Smooth muscle cell (in vitro differentiated cells): Measurements from ENCODE around the gene C8G. TPM values are rescaled to one million over a fixed set of nuclear protein-coding genes. Genes with fewer than 3 reads are reported as not detected.

Experiments used
- DNase-seq: peaks from one replicate; lab custom pipeline; 2025; ENCODE audit not compliant: unreplicated experiment; lab: John Stamatoyannopoulos, UW
- H2AFZ ChIP-seq: fragments of 200-600 bp; sonication (generic); 2 replicates; pipeline ENCODE4 v1.6.0; 2016; ENCODE audit warnings: antibody characterized with exemption, low read depth, mild to moderate bottlenecking
- H3F3A ChIP-seq: fragments of 200-600 bp; sonication (generic); 2 replicates; pipeline ENCODE4 v1.6.0; 2017; ENCODE audit warnings: antibody characterized with exemption, low read depth
- H3K27ac ChIP-seq: fragments of 200-600 bp; sonication (generic); 2 replicates; pipeline ENCODE4 v1.5.1; 2016; ENCODE audit warnings: low read depth, mild to moderate bottlenecking
- H3K27me3 ChIP-seq: fragments of 200-600 bp; sonication (generic); 2 replicates; pipeline ENCODE4 v1.6.1; 2016; ENCODE audit warnings: low read depth, mild to moderate bottlenecking
- H3K36me3 ChIP-seq: fragments of 200-600 bp; sonication (generic); 2 replicates; pipeline ENCODE4 v1.5.1; 2016; ENCODE audit warnings: low read depth
- H3K4me1 ChIP-seq: fragments of 200-600 bp; sonication (generic); 2 replicates; pipeline ENCODE4 v1.5.1; 2016; ENCODE audit warnings: low read depth
- H3K4me2 ChIP-seq: fragments of 200-600 bp; sonication (generic); 2 replicates; pipeline ENCODE4 v1.6.0; 2016; ENCODE audit warnings: mild to moderate bottlenecking
- H3K4me3 ChIP-seq: fragments of 200-600 bp; sonication (generic); 2 replicates; pipeline ENCODE4 v1.5.1; 2016; ENCODE audit warnings: mild to moderate bottlenecking
- H3K79me2 ChIP-seq: fragments of 200-600 bp; sonication (generic); 2 replicates; pipeline ENCODE4 v1.6.0; 2016; ENCODE audit warnings: low read depth, mild to moderate bottlenecking
- H3K9ac ChIP-seq: fragments of 200-600 bp; sonication (generic); 2 replicates; pipeline ENCODE4 v1.6.0; 2016; ENCODE audit warnings: low read depth
- H3K9me3 ChIP-seq: fragments of 200-600 bp; sonication (generic); replicated peaks from 2 replicates; pipeline ENCODE4 v1.5.1; 2016; ENCODE audit warnings: low read depth
- H4K20me1 ChIP-seq: fragments of 200-600 bp; sonication (generic); 2 replicates; pipeline ENCODE4 v1.6.0; 2016; ENCODE audit warnings: low read depth
- CTCF ChIP-seq: fragments of 200-600 bp; sonication (generic); IDR thresholded peaks from 2 replicates; pipeline ENCODE4 v1.5.1; 2017; ENCODE audit warnings: borderline replicate concordance, mild to moderate bottlenecking, antibody characterized with exemption; ENCODE audit not compliant: insufficient read depth, poor library complexity, severe bottlenecking
- WGBS: methylation state at CpG from one replicate; pipeline ENCODE4 v1.1.7; 2016; ENCODE audit warnings: low lambda C conversion rate; 5-methylcytosine and 5-hydroxymethylcytosine counted together
- polyA plus RNA-seq: library from polyadenylated mRNA; unstranded; fragments of >200 nt; fragmentation: Nextera tagmentation; extraction: Ambion mirVana; gene quantifications from 2 replicates; pipeline ENCODE4 v1.2.1, GENCODE V29; 2016
- total RNA-seq: library from RNA; depleted of rRNA; stranded (reverse); fragments of >200 nt; gene quantifications from 2 replicates; pipeline ENCODE4 v1.2.3, GENCODE V29; 2014

The C8G gene
- total and polyA plus RNA-seq, 2 experiments from 2014 or later = 1.4 TPM; not detected in 1

- H3K79me2 ChIP-seq = peaks cover 19% of the 10 kb centered on the region
- no peaks in the 10 kb centered on the region for H3K27me3 ChIP-seq
- peaks cover 4% of the 10 kb centered on the region for H3K4me1 ChIP-seq
- no peak overlapping the region for H3K4me3 ChIP-seq
- no peak overlapping the region for H3K4me2 ChIP-seq
- no peak for TF ChIP-seq CTCF
- H4K20me1 ChIP-seq = peaks cover 33% of the 10 kb centered on the region
- 94% methylated on average over 9 of the region's 9 CpGs for WGBS
- no peak overlapping the region for H2AFZ ChIP-seq
- no peaks in the 10 kb centered on the region for H3K36me3 ChIP-seq
- H3K9me3 ChIP-seq = no peaks in the 10 kb centered on the region
- no peak overlapping the region for H3K27ac ChIP-seq
- no peaks in the 10 kb centered on the region for H3F3A ChIP-seq
- H3K9ac ChIP-seq = no peak overlapping the region
- no peak for DNase-seq
Observed at GRCh38 chr9:136899196-136899595, 45.8 kb upstream of the C8G start.

- TF ChIP-seq CTCF = no peak
- Histone ChIP-seq H3K4me3 (no peak overlapping the region), H2AFZ (no peak overlapping the region), H3K79me2 (peaks cover 9% of the 10 kb centered on the region), H3K27ac (no peak overlapping the region), H3K27me3 (no peaks in the 10 kb centered on the region), H3K9me3 (no peaks in the 10 kb centered on the region), H3K9ac (no peak overlapping the region), H3K36me3 (no peaks in the 10 kb centered on the region), H4K20me1 (peaks cover 20% of the 10 kb centered on the region), H3K4me2 (no peak overlapping the region), H3K4me1 (peaks cover 4% of the 10 kb centered on the region), H3F3A (no peaks in the 10 kb centered on the region)
- no peak for DNase-seq
- 96% methylated on average over 10 of the region's 10 CpGs for whole genome bisulfite sequencing
Observed at GRCh38 chr9:136900556-136900955, 44.5 kb upstream of the C8G start.

GRCh38 chr9:136900988-136901515, 44.0 kb upstream of the C8G start:
- Histone ChIP-seq H3K27ac (peak overlapping the region; percentile 88), H3K9me3 (no peaks in the 10 kb centered on the region), H4K20me1 (peaks cover 15% of the 10 kb centered on the region), H3K4me2 (no peak overlapping the region), H3K27me3 (no peaks in the 10 kb centered on the region), H3K36me3 (no peaks in the 10 kb centered on the region), H3K4me1 (peaks cover 4% of the 10 kb centered on the region), H3K79me2 (peaks cover 4% of the 10 kb centered on the region), H2AFZ (no peak overlapping the region), H3F3A (no peaks in the 10 kb centered on the region), H3K4me3 (no peak overlapping the region), H3K9ac (no peak overlapping the region)
- 92% methylated on average over 13 of the region's 13 CpGs for whole genome bisulfite sequencing
- no peak for TF ChIP-seq CTCF
- no peak for DNase-seq

GRCh38 chr9:136901516-136902258, 43.4 kb upstream of the C8G start:
- H3K9me3 ChIP-seq = no peaks in the 10 kb centered on the region
- no peaks in the 10 kb centered on the region for H3K36me3 ChIP-seq
- H2AFZ ChIP-seq = no peak overlapping the region
- H3K27me3 ChIP-seq = no peaks in the 10 kb centered on the region
- H3K4me1 ChIP-seq = peaks cover 4% of the 10 kb centered on the region
- no peaks in the 10 kb centered on the region for H3F3A ChIP-seq
- H3K79me2 ChIP-seq = no peaks in the 10 kb centered on the region
- H3K4me2 ChIP-seq = peak overlapping the region; percentile 37
- peak overlapping the region; percentile 88 for H3K27ac ChIP-seq
- 83% methylated on average over 20 of the region's 20 CpGs for WGBS
- H4K20me1 ChIP-seq = peaks cover 11% of the 10 kb centered on the region
- H3K4me3 ChIP-seq = no peak overlapping the region
- DNase-seq = no peak
- no peak for TF ChIP-seq CTCF
- peak overlapping the region; percentile 74 for H3K9ac ChIP-seq
